HG03039 (cell line): ENCODE data around the gene ZRANB1.
"Not testable (repeated sequence)": the region's sequence is repeated elsewhere in the genome, so short reads cannot be mapped to it uniquely, and the experiment has no call there.

ENCODE experiments used
- ATAC-seq: cut with Tn5 transposase; IDR thresholded peaks from one replicate; pipeline ENCODE4 v1.9.1; 2021; ENCODE audit warnings: mild to moderate bottlenecking, moderate library complexity; ENCODE audit not compliant: unreplicated experiment

Gene ZRANB1

DNA sequence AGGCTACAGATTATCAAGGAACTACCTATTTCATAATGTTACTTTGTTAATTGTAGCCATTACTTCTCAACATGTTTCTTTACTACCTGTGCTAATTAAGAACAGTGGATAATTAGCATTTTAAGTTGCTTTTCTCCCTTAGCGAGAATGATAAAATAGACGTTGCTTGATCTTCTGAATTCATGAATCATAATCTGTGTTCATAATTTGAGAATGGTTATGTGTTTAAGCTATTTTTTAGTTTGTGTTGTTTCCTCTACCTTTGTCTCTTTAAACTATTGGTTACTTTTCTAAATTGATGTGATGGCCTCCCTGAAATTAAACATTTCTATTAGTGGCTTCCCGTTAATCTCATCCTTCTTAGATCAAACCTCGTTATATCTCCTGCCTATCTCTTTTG is at the start of gene ZRANB1:
ZRANB1 (plus strand) TSS at position 301 of the 400 bp plus-strand sequence. CDS start 371 bp downstream, outside the sequence.
- no peak for ATAC-seq

DNA sequence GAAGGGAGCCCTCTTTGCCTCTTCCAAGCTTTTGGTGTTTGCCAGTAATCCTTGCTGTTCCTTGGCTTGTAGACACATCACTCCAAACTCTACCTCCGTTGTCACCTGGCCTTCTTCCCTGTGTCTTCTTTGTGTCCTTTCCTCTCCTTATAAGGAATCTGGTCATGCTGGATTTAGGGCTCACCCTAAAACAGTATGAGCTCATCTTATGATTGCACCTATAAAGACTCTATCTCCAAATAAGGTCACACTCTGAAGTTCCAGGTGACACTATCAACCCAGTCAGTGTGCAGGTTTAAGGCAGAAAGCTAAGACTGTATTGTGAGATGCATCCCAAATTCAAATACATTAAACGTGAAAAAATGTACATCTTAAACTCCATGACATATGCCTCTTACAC is 49.0 kb upstream of the ZRANB1 start:
- no peak for ATAC-seq

DNA sequence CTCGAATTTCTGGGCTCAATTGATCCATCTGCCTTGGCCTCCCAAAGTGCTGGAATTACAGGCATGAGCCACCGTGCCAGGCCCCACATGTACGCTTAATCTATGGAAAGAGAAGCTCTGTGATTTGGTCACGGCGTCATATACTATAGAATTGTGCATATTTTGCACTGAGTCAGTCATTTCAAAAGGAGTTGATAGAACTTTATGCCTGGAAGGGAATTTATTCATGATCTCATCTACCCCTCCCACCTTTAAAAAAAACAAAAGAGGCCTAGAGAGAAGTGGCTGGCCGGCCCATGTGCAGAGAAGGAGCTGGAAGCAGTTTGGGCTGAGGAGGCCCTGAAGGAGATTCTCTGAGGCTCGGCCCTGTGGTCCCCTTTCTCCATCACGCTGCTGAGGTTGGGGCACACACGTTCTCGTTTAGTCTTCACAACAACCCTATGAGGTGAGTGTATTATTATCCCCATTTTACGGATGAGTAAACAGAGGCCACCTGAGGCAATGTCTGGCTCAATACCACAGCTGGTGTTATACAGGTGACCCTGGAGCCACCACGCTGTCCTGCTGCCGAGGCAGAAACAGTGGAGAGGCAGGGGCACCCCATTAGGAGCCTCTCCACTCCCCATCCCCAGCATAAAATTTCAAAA is 47.2 kb upstream of the ZRANB1 start:
- ATAC-seq = no peak

DNA sequence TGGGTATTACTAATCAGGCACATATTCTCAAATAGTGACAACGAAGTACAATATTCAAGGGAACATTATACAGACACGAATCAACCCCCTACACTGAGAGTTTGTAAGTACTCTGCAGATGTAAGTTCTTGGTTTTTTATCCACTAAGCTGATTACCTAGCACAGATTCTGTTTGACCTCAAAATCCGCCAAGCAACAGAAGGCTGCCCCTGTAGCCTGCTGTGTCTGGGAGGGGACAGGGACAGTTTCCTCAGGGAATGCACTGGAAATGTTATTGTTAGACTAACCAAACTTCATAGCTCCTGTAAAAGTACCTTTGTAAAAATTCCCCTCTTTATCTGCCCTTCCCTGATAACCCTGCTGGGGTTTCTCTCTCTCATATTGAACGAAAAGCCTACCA is 45.2 kb upstream of the ZRANB1 start:
- no peak for ATAC-seq

DNA sequence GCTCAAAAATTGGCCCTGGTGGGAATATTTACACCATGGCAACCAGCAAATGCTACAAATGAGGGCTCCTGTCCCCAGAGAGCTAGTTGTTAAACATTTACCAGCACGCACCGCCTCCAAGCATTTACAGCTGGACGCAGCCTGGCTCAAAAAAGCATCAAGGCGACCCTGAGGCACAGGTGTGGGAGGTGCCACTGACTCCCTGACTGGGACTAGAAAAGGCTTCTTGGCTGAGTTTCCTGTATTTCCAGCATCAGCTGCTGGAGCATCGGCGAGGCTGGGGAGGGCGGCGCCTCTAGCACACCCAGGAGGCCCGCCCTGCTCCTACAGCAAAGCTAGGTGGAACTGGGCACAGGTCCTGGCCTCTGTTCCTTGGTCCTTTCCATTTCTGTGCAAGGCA is 43.5 kb upstream of the ZRANB1 start:
- no peak for ATAC-seq

DNA sequence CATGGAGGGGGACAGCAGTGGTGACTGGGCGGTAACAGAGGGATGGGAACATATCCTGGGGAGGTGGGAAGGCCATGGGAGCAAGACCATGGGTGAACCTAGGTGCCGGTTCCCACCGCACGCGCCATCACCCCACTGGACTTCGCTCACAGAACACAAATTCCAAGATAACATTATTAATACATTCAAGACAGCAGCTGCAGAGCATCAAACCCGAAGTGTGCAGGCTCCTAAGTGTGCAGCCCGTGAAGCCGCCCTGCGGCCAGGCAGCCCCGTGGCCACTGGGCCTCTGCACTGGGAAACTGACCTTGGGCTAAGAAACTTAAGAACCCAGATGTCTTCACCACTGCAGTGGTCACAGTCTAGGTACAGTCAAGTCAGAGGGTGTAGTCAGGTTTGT is 42.8 kb upstream of the ZRANB1 start:
- no peak for ATAC-seq

DNA sequence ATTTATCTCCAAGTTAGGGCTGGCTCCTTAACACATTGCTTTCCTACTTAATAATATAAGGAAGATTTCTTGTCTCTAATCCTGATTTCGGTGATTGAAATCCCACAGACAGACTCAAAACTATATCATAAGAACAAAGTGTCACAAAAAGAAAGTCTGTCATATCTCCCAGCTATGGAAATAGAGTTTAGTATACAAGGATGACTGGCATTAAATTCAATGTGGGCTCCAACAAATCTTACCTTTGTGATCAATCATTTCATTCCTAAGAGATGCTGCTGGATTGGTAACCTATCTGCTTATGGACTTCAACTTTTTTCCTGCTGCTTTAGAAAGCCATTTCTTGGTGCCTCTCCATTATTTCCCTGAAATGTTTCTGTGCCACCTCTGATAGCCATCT is 39.5 kb upstream of the ZRANB1 start:
- ATAC-seq = no peak

DNA sequence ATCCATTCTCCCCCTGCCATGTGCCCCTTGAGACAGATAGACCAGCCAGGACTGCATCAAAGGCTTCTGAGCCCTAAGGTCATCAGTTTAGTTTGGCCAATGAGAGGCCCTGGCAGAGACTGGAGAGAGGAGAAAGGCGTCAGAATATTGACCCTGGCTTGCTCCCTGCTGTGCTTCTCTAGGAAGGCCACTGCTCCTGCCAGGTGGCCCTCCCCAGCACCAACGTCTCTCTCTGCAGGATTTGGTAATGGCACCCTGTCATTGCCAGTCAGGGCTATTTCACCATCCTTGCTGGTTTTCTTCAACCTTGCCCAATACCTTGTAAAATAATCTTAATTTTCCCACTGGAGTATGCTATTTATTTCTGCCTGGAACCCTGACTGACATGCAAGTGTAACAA is 38.8 kb upstream of the ZRANB1 start:
- no peak for ATAC-seq

DNA sequence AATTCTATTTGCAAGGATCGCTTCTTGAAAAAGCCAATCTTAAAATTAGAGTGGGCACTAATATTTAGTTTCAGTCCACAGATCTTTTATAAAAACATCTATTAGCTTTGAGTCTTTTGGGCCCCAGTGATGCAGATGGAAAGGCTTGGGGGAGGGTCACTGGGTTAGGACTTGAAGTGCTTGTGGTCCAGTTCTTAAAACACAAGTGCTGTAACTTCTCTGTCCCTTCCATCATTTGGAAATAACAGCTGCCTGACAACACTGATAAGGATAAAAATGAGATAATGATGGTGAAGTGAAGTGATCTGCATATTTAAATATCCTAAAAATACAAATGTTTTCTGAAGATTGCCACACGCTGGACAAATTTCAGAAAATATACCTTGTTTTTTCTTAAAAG is 37.1 kb upstream of the ZRANB1 start:
- no peak for ATAC-seq

DNA sequence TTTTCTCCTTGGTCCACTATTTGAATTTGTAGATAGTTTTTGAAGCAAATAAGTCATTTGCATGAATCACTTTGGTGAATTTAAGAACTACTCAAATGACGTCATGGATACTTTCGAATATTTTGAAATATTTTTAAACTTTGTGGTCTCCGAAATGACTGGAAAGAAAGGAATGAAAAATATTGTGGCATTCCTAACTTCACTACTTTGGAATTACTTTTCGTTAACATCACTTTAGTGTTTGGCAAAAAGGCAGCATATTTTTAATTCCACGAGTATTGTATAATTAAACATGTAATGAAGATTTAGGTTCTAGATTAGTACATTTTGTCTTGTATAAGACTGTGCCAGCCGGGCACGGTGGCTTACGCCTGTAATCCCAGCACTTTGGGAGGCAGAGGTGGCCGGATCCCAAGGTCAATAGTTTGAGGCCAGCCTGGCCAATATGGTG is 35.3 kb upstream of the ZRANB1 start:
- ATAC-seq = no peak

DNA sequence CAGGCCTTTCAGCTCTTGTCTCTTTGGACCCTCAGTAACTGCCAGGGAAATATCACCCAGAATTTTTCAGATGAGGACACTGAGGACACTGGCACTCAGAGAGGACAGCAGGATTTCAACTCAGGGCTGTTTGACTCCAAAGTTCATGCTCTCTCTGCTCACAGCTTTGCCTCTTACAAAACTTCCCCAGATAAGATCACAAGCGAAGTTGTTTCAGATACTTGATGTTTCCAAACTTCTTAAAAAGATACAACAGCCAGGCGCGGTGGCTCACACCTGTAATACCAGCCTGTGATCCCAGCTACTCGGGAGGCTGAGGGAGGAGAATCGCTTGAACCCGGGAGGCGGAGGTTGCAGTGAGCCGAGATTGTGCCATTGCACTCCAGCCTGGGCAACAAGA is 32.4 kb upstream of the ZRANB1 start:
- ATAC-seq = no peak

DNA sequence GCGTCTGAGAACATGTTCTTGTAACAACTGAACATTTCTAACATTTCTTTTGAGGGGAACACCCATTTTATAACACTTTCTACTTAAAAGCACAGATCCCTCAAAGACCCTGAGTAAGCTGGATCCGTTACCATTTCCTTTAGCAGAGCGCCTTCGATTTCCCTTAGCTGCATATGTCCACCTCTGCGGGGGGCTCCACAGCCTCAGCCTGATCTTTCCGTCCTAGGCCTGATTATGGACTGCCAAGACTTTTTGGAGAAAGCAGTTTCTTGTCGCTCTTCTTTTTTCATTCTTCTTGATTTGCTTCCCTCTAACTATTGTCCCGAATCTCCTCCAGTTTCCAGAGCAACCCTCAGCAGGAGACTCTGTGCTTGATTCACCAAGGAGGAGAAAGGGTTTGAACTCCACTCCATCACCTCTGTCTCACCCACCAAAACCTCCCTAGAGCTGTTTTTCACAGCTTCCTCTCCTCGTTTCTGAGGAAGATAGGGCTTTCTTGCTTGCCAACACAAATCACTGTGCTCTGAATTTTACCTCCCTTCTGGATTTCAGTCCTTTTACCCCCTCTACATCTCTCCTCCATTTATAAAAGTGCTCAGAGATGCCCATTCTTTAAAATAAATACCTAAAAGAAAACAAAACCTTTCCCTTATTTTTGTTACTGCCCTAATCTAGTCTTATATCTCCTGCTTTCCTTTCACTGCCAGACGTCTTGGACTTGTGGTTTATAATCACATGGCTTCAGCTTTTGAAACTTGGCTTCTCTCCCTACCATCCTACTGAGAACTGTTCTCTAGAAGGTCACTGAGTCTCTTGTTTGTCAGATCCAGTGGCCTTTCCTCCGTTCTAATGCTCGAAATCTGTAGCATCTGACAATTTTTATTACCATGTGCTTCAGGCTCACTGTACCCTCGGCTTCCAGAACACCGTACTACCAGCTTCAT is 30.5 kb upstream of the ZRANB1 start:
- ATAC-seq = no peak

DNA sequence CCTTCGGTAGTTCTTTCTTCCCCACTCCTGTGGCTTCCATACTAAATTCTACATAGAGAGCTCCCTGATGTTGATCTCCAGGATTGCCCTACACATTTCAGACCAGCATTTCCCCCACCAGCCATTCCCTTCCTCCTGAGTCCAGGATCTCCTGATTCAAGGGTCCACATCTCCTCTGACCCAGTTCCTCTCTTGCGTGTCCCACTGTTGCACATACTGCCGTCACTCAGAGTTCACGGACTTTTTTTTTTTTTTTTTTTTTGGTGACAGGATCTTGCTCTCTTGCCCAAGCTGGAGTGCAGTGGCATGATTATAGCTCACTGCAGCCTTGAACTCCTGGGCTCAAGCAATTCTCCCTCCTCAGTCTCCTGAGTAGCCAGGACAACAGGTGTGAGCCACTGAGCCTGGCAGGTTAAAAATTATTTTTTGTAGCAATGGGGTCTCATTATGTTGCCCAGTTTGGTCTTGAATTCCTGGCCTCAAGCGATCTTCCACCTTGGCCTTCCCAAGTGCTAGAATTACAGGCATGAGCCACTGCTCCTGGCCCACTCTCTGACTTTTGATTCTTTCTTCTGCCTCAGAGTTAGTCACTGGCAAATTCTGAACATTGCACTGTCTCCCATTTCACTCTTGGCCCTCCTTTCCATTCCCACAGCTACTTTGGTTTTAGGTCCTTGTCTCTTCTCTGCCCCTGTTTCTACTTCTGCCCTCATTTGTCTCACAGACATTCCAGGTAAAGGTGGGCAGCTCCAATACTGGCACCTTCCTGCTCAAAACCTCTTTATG is 29.6 kb upstream of the ZRANB1 start:
- ATAC-seq = no peak

DNA sequence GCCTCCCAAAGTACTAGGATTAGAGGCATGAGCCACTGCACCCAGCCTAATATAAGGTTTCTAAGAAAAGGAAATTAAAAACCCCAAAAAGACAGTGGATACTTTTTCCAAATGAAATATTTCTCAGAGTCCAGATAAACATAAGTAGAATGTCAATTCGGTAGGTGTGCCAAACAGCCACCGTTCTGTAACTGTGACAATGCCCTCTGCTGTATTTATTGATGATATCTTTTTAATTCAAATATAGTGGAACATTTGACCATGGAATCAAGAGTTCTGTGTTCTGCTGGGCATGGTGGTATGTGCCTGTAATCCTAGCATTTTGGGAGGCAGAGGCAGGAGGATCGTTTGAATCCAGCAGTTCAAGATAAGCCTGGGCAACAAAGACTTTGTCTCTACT is 28.8 kb upstream of the ZRANB1 start:
- no peak for ATAC-seq

DNA sequence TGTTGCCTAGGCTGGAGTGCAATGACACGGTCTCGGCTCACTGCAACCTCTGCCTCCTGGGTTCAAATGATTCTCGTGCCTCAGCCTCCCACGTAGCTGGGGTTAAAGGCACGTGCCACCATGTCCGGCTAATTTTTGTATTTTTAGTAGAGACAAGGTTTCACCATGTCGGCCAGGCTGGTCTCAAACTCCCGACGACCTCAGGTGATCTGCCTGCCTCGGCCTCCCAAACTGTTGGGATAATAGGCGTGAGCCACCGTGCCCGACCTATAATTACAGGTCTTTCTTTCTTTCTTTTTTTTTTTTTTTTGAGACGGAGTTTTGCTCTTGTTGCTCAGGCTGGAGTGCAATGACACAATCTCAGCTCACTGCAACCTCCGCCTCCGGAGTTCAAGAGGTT is 27.5 kb upstream of the ZRANB1 start:
- ATAC-seq = not testable (repeated sequence)

DNA sequence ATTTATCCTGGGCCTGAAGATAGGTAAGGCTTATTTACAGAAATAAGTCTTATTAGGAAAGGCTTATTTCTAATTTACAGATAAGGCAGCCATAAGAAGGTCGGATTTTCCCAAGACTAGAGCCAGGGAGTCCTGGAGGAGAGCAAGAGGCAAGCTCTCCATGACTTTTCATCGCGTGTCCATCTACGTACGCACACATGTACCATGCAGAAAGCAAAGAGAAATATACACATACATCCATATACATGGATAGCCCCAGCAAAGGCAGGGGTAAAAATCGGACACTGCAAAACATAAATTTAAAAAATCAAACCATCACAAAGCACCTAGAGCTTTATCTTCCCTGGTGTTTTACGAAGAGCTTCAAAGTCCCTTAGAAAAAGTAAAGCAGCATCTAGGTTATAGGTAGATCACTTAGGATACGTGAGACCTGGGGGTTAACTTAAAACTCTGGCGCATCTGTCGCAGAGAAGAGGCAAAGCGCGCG is 25.8 kb upstream of the ZRANB1 start:
- ATAC-seq = no peak

DNA sequence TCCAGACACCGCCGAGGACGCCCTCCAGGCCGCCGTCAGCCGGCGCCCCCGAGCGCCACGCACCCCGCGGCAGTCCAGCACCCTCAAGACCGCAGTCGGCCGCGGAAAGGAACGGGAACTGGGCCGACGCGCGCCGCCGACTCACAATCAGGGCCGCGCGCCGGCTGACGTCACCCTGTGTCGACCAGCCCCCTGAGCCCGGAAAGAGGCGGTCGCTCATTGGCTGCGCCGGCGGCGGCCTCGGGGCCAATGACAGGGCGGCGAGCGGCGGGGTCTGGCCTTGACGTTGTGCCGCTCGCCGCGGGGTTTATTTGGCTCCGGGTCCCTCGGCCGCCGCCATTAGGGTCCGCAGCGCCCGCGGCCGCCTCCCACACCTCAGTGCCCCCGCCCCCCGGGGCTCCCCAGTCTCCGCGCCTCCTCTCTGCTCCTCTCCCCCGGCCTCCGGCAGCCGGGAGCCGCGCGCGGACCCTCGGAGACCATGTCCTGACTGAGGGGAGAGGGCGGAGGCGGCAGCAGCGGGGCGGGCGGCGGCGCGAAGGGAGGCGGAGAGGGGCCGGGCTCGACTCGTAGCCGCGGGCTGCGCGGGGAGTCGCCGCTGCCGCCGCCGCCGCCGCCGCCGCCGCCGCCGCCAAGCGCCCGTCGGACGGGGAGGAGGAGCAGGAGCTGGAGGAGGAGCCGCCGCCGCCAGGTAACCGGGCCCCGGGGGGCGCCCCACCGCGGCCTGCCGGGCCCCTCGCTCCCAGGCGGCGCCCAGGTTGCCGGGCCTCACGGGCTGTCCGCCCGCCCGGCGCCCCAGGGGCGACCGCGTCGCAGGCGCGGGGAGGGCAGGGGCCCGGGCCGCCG is 25.1 kb upstream of the ZRANB1 start:
- ATAC-seq = peak; percentile 96

DNA sequence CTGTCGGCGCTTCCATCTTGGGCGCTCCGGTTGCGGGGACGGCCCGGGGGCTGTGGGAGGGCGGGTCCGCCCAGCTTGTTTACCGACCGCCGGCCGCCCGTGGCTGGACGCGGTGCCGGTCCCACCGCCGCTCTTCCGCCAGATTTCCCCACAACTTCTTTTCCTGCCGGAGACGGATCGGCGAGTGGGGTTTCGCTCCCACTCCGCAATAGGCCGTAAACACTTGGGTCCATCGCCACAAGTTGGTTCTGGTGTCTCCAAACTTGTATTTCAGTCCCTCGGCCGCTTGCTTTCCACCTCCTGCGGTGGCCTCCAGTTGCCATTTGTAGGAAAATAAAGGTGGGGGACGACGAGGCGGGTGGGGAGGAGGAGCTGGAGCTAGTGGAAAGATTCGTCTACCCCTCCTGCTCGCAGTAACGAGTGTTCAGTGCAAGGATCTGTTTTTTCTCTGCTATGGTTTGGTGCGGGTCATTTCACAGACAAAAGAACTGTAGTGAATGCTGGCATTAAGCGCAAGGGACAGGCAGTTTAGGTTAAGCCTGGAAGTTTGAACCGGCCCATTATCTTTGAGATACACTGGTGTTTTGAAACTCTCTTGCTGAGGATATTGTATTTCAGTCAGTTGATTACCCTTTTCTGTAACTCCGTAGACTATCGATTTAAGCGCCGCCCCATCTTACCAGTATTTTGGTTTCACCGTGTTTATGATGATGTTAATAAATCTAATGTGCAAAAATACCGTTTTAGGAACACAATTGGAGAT is 24.3 kb upstream of the ZRANB1 start:
- ATAC-seq = no peak

DNA sequence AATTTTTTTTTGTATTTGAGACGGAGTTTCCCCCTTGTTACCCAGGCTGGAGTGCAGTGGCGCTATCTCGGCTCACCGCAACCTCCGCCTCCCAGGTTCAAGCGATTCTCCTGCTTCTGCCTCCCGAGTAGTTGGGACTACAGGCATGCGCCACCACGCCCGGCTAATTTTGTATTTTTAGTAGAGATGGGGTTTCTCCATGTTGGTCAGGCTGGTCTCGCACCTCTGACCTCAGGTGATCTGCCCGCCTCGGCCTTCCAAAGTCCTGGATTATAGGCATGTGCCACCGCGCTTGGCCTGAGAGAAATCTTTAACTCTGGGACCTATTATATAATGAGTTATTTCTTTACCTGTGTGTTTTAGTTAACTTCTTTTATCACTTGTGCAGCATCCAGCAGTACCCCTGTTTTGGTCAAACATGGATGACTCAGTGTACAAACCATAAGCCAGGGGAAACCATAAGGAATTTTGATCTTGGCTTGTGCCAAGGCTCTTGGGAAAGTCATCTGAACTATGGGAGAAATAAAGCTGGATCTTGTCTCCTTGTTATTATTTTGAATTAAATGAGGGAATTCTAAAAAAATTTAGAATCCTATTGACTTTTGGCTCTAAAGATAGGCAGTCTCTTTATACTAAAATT is 23.6 kb upstream of the ZRANB1 start:
- no peak for ATAC-seq
